HepG2 (cell line): ENCODE data around the gene PCNX1. TPM values are rescaled to one million over a fixed set of nuclear protein-coding genes. Genes with fewer than 3 reads are reported as not detected.

Experiments used
- ATAC-seq: fragments of 200-7000 bp; cut with Tn5 transposase; 3 replicates; pipeline ENCODE4 v1.9.1; 2020; ENCODE audit warnings: mild to moderate bottlenecking, moderate library complexity
- BruUV-seq: library from RNA; stranded (reverse); fragments of 400-500 nt; replicated peaks from 2 replicates; lab custom pipeline; 2021; lab: Mats Ljungman, UMichigan
- CTCF ChIA-PET: fragments of 300-600 bp; formaldehyde crosslinking; extraction: SDS; loops from one replicate; lab custom pipeline; 2021; ENCODE audit warnings: low total read pairs, inconsistent platforms, low intra/inter-chr PET ratio; lab: Yijun Ruan, JAX
- POLR2A ChIA-PET: fragments of 350-600 bp; sonication (Branson Sonifier 250); formaldehyde crosslinking; loops from one replicate; lab custom pipeline; 2020; ENCODE audit warnings: antibody characterized with exemption, inconsistent platforms; lab: Yijun Ruan, JAX
- DNase-seq: peaks from one replicate; pipeline ENCODE4 v3.0.0-alpha.2; 2015; ENCODE audit warnings: low spot score
- FAIRE-seq: peaks from 3 replicates; lab custom pipeline; 2011; peaks lifted over from hg19 to GRCh38; lab: Jason Lieb, UNC
- H2AFZ ChIP-seq: one replicate; pipeline ENCODE4 v1.6.1; 2011; ENCODE audit warnings: low read length, inconsistent platforms
- H3K27ac ChIP-seq: fragments of 300-600 bp; 3 replicates; pipeline ENCODE4 v1.8.0; 2011; ENCODE audit warnings: mixed run types, mild to moderate bottlenecking, mixed read lengths, low read length, inconsistent platforms; ENCODE audit not compliant: insufficient read depth; ENCODE audit errors: extremely low read length
- H3K27me3 ChIP-seq, 2 experiments: fragments of 200-600 bp in 1 of 2; 2 replicates in 1 of 2; 3 replicates in 1 of 2; pipeline versions ENCODE4 v1.6.0 to v1.8.0; 2011; ENCODE audit warnings: low read length in 2 of 2, mild to moderate bottlenecking in 2 of 2, moderate library complexity in 2 of 2, inconsistent platforms in 1 of 2; ENCODE audit not compliant: insufficient read depth in 2 of 2, control insufficient read depth in 1 of 2
- H3K36me3 ChIP-seq, 2 experiments: fragments of 200-600 bp in 1 of 2; replicated peaks in 1 of 2; 2 replicates in 1 of 2; 3 replicates in 1 of 2; pipeline versions ENCODE4 v1.5.1 to v1.8.0; 2011; ENCODE audit warnings: low read length in 2 of 2, inconsistent platforms in 1 of 2; ENCODE audit not compliant: insufficient read depth in 2 of 2, control insufficient read depth in 1 of 2
- H3K4me1 ChIP-seq: 2 replicates; pipeline ENCODE4 v1.5.1; 2012; ENCODE audit warnings: low read length, inconsistent platforms; ENCODE audit not compliant: insufficient read depth
- H3K4me2 ChIP-seq: 2 replicates; pipeline ENCODE4 v1.6.0; 2011; ENCODE audit warnings: low read depth, low read length, inconsistent platforms
- H3K4me3 ChIP-seq, 3 experiments: fragments of 200-600 bp in 1 of 3; sonication (generic), shearing (Covaris generic) in 1 of 3; replicated peaks in 1 of 3; 2 replicates each; pipeline ENCODE4 v1.5.1; 2011 to 2016; ENCODE audit warnings: low read length in 3 of 3, inconsistent platforms in 2 of 3, low read depth in 2 of 3, mild to moderate bottlenecking in 2 of 3, control low read depth in 1 of 3, mixed read lengths in 1 of 3; ENCODE audit not compliant: insufficient read depth in 1 of 3
- H3K79me2 ChIP-seq: one replicate; pipeline ENCODE4 v1.6.1; 2011; ENCODE audit warnings: low read length, inconsistent platforms; ENCODE audit not compliant: insufficient read depth
- H3K9ac ChIP-seq: 2 replicates; pipeline ENCODE4 v1.6.0; 2011; ENCODE audit warnings: mild to moderate bottlenecking, low read depth, low read length, inconsistent platforms; ENCODE audit not compliant: insufficient read depth
- H3K9me3 ChIP-seq: 2 replicates; pipeline ENCODE4 v1.5.1; 2012; ENCODE audit warnings: mild to moderate bottlenecking, low read length
- H4K20me1 ChIP-seq: 2 replicates; pipeline ENCODE4 v1.6.0; 2011; ENCODE audit warnings: inconsistent platforms, mild to moderate bottlenecking, low read length, moderate library complexity; ENCODE audit not compliant: insufficient read depth
- FIP1L1 ChIP-seq: fragments of 200-400 bp; formaldehyde crosslinking; IDR thresholded peaks from 2 replicates; pipeline ENCODE4 v1.6.1; 2018; ENCODE audit warnings: low read depth, mild to moderate bottlenecking, low read length, moderate library complexity, borderline replicate concordance; ENCODE audit not compliant: insufficient read depth
- GZF1 ChIP-seq: sonication (generic); formaldehyde crosslinking; IDR thresholded peaks from 2 replicates; pipeline ENCODE4 v1.5.1; 2020; ENCODE audit warnings: mild to moderate bottlenecking, missing genetic modification reagents
- KMT2B ChIP-seq: IDR thresholded peaks from 2 replicates; pipeline ENCODE4 v1.6.1; 2016; ENCODE audit warnings: missing genetic modification reagents, missing compliant biosample characterization
- MIER2 ChIP-seq: IDR thresholded peaks from 2 replicates; pipeline ENCODE4 v1.6.1; 2016; ENCODE audit warnings: missing biosample characterization, missing genetic modification reagents
- ZFY ChIP-seq: sonication (generic); formaldehyde crosslinking; IDR thresholded peaks from 2 replicates; pipeline ENCODE4 v1.4.0; 2020; ENCODE audit warnings: missing genetic modification reagents
- ZFYVE20 ChIP-seq: sonication (generic); formaldehyde crosslinking; IDR thresholded peaks from 2 replicates; pipeline ENCODE4 v1.8.0; 2023; ENCODE audit warnings: low read depth, mild to moderate bottlenecking, moderate library complexity, missing genetic modification reagents, borderline replicate concordance
- ZNF552 ChIP-seq: sonication (generic); formaldehyde crosslinking; IDR thresholded peaks from 2 replicates; pipeline ENCODE4 v1.9.0; 2022; ENCODE audit warnings: missing genetic modification reagents, mild to moderate bottlenecking, borderline replicate concordance
- ZNF781 ChIP-seq: sonication (generic); formaldehyde crosslinking; IDR thresholded peaks from 2 replicates; pipeline ENCODE4 v1.5.1; 2020; ENCODE audit warnings: borderline replicate concordance, mild to moderate bottlenecking, missing genetic modification reagents; ENCODE audit errors: not compliant biosample characterization
- WGBS: methylation state at CpG from one replicate; pipeline ENCODE4 v1.1.6; 2017; ENCODE audit warnings: low lambda C conversion rate; 5-methylcytosine and 5-hydroxymethylcytosine counted together
- in situ Hi-C: cut with HindIII; loops from 2 replicates; pipeline ENCODE4 v1.10.0; 2017; ENCODE audit warnings: low pct_unique_long_range_greater_than_20kb; ENCODE audit not compliant: extremely low pct_ligation_motif_present
- intact Hi-C: fragments of 100-400 bp; cut with micrococcal nuclease; formaldehyde crosslinking; loops from one replicate; pipeline ENCODE4 v1.10.0; 2022; ENCODE audit not compliant: unreplicated experiment
- polyA plus RNA-seq, 8 experiments: library from polyadenylated mRNA; depleted of rRNA in 3 of 8; stranded (reverse) in 7 of 8; unstranded in 1 of 8; fragments of >200 nt; fragmentation: Illumina TruSeq in 4 of 8; extraction: Trizol in 4 of 8; gene quantifications; 2 replicates each; pipeline versions ENCODE4 v1.2.1 to v1.2.3, GENCODE V29; 2011 to 2016; ENCODE audit warnings: low read depth in 4 of 8, missing spikeins in 1 of 8, mixed read lengths in 1 of 8; ENCODE audit not compliant: insufficient read depth in 1 of 8
- total RNA-seq, 5 experiments: library from RNA; depleted of rRNA; stranded (reverse); fragments of >200 nt; fragmentation: Illumina TruSeq; extraction: Trizol; gene quantifications; 2 replicates each; pipeline ENCODE4 v1.2.3, GENCODE V29; 2016; ENCODE audit warnings: low read depth in 1 of 5
- TF ChIP-seq, protein P1 (sequence below): sonication (generic); formaldehyde crosslinking; IDR thresholded peaks from 2 replicates; pipeline ENCODE4 v1.4.0; 2020; ENCODE audit warnings: missing genetic modification reagents
- TF ChIP-seq, protein P2 (sequence below): sonication (generic); formaldehyde crosslinking; IDR thresholded peaks from 2 replicates; pipeline ENCODE4 v1.5.0; 2020; ENCODE audit warnings: mild to moderate bottlenecking, missing genetic modification reagents, borderline replicate concordance
- TF ChIP-seq, protein P3 (sequence below): sonication (generic); formaldehyde crosslinking; IDR thresholded peaks from 2 replicates; pipeline ENCODE4 v1.4.0; 2020; ENCODE audit warnings: mild to moderate bottlenecking, missing genetic modification reagents
- TF ChIP-seq, protein P4 (sequence below): sonication (generic); formaldehyde crosslinking; IDR thresholded peaks from 2 replicates; pipeline ENCODE4 v1.8.1; 2023; ENCODE audit warnings: mild to moderate bottlenecking, missing genetic modification reagents

The PCNX1 gene
- total and polyA plus RNA-seq, 2 of the 13 experiments (the other 11 are each of a cell fraction or from before 2014, with no cell fraction given): 24.9 to 30.3 TPM

DNA sequence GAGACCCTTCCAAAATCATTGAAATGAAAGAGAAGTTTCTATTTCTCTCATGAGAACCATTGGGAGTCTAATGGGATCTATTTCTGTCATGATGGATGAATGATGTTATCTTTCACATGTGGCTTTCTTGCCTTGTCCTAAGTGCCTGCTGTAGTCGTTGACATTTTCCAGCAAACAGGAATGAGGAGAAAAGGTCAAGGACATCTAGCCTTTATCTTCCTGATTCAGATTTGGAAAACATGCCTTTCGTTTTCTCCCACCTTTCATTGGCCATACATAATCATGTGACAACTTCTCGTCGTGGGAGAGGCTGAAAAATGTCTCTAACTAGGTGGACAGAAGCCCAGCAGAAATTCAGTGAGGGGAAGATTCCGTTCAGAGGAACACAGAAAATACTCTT, 94.5 kb downstream of the PCNX1 start (continued):
- TF ChIP-seq, protein P1, sequence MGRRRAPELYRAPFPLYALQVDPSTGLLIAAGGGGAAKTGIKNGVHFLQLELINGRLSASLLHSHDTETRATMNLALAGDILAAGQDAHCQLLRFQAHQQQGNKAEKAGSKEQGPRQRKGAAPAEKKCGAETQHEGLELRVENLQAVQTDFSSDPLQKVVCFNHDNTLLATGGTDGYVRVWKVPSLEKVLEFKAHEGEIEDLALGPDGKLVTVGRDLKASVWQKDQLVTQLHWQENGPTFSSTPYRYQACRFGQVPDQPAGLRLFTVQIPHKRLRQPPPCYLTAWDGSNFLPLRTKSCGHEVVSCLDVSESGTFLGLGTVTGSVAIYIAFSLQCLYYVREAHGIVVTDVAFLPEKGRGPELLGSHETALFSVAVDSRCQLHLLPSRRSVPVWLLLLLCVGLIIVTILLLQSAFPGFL: no peak
- TF ChIP-seq, protein P2, sequence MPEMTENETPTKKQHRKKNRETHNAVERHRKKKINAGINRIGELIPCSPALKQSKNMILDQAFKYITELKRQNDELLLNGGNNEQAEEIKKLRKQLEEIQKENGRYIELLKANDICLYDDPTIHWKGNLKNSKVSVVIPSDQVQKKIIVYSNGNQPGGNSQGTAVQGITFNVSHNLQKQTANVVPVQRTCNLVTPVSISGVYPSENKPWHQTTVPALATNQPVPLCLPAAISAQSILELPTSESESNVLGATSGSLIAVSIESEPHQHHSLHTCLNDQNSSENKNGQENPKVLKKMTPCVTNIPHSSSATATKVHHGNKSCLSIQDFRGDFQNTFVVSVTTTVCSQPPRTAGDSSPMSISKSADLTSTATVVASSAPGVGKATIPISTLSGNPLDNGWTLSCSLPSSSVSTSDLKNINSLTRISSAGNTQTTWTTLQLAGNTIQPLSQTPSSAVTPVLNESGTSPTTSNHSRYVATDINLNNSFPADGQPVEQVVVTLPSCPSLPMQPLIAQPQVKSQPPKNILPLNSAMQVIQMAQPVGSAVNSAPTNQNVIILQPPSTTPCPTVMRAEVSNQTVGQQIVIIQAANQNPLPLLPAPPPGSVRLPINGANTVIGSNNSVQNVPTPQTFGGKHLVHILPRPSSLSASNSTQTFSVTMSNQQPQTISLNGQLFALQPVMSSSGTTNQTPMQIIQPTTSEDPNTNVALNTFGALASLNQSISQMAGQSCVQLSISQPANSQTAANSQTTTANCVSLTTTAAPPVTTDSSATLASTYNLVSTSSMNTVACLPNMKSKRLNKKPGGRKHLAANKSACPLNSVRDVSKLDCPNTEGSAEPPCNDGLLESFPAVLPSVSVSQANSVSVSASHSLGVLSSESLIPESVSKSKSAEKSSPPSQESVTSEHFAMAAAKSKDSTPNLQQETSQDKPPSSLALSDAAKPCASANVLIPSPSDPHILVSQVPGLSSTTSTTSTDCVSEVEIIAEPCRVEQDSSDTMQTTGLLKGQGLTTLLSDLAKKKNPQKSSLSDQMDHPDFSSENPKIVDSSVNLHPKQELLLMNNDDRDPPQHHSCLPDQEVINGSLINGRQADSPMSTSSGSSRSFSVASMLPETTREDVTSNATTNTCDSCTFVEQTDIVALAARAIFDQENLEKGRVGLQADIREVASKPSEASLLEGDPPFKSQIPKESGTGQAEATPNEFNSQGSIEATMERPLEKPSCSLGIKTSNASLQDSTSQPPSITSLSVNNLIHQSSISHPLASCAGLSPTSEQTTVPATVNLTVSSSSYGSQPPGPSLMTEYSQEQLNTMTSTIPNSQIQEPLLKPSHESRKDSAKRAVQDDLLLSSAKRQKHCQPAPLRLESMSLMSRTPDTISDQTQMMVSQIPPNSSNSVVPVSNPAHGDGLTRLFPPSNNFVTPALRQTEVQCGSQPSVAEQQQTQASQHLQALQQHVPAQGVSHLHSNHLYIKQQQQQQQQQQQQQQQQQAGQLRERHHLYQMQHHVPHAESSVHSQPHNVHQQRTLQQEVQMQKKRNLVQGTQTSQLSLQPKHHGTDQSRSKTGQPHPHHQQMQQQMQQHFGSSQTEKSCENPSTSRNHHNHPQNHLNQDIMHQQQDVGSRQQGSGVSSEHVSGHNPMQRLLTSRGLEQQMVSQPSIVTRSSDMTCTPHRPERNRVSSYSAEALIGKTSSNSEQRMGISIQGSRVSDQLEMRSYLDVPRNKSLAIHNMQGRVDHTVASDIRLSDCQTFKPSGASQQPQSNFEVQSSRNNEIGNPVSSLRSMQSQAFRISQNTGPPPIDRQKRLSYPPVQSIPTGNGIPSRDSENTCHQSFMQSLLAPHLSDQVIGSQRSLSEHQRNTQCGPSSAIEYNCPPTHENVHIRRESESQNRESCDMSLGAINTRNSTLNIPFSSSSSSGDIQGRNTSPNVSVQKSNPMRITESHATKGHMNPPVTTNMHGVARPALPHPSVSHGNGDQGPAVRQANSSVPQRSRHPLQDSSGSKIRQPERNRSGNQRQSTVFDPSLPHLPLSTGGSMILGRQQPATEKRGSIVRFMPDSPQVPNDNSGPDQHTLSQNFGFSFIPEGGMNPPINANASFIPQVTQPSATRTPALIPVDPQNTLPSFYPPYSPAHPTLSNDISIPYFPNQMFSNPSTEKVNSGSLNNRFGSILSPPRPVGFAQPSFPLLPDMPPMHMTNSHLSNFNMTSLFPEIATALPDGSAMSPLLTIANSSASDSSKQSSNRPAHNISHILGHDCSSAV (CRISPR knock-in tag): no peak

DNA sequence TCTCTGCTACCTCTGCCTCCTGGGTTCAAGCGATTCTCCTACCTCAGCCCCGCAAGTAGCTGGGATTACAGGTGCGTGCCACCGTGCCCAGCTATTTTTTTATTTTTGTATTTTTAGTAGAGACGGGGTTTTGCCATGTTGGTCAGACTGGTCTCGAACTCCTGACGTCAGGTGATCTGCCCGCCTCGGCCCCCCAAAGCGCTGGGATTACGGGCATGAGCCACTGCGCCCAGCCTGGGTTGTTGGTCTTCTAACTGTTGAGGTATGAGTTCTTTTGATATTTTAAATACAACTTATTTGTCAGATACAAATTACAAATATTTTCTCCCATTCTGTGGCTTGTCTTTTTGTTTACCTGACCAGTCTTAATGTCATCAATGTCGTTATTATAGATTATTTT, 95.9 kb downstream of the PCNX1 start:
- no peaks in the 10 kb centered on the region for H3K79me2 ChIP-seq
- in situ Hi-C loops: no loop called here
- H4K20me1 ChIP-seq: no peaks in the 10 kb centered on the region
- H3K9me3 ChIP-seq: no peaks in the 10 kb centered on the region
- no peak overlapping the region for H3K9ac ChIP-seq
- DNase-seq: no peak
- FAIRE-seq: no peak
- 0 out of 5 replicates have a peak, but pooled peaks cover 0 to 4% of the 10 kb centered on the region in 2 experiments for H3K36me3 ChIP-seq
- intact Hi-C loops: no loop called here
- ChIA-PET POLR2A (no interaction called here), CTCF (no interaction called here)
- H2AFZ ChIP-seq: no peak overlapping the region
- no peak for ATAC-seq
- H3K4me1 ChIP-seq: peaks cover 8% of the 10 kb centered on the region
- H3K4me3 ChIP-seq: no peak overlapping the region
- H3K27ac ChIP-seq: no peak overlapping the region
- WGBS: over 99% methylated on average over 12 of the region's 13 CpGs
- H3K4me2 ChIP-seq: no peak overlapping the region
- H3K27me3 ChIP-seq: no peaks in the 10 kb centered on the region
- no TSS peak for BruUV-seq
- TF ChIP-seq FIP1L1: no peak
- no peak for TF ChIP-seq MIER2 (CRISPR knock-in tag)
- no peak for TF ChIP-seq ZFY (CRISPR knock-in tag)
- no peak for TF ChIP-seq GZF1 (CRISPR knock-in tag)
- TF ChIP-seq, protein P3, sequence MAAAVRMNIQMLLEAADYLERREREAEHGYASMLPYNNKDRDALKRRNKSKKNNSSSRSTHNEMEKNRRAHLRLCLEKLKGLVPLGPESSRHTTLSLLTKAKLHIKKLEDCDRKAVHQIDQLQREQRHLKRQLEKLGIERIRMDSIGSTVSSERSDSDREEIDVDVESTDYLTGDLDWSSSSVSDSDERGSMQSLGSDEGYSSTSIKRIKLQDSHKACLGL (CRISPR knock-in tag): no peak
- no peak for TF ChIP-seq ZNF781 (CRISPR knock-in tag)
- TF ChIP-seq KMT2B (CRISPR knock-in tag): no peak
- TF ChIP-seq, protein P4, sequence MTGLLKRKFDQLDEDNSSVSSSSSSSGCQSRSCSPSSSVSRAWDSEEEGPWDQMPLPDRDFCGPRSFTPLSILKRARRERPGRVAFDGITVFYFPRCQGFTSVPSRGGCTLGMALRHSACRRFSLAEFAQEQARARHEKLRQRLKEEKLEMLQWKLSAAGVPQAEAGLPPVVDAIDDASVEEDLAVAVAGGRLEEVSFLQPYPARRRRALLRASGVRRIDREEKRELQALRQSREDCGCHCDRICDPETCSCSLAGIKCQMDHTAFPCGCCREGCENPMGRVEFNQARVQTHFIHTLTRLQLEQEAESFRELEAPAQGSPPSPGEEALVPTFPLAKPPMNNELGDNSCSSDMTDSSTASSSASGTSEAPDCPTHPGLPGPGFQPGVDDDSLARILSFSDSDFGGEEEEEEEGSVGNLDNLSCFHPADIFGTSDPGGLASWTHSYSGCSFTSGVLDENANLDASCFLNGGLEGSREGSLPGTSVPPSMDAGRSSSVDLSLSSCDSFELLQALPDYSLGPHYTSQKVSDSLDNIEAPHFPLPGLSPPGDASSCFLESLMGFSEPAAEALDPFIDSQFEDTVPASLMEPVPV (CRISPR knock-in tag): no peak
- no peak for TF ChIP-seq ZNF552 (CRISPR knock-in tag)
- no peak for TF ChIP-seq ZFYVE20
